ENCODE measurements around the gene GNAI1.

GRCh38 chr7:80142853-80143580, 8.4 kb downstream of the GNAI1 start:
- no peak for TF ChIP-seq POLR2A (IDR thresholded peaks at IDR 0.05)
- TF ChIP-seq CTCF (IDR thresholded peaks at IDR 0.05): no peak

All from vagina (tissue), 2 donors.